ENCODE results near the gene RFTN1.

Gene RFTN1

GRCh38 chr3:16464511-16465148, 48.9 kb downstream of the RFTN1 start:
- peak; percentile 76 for DNase-seq

GRCh38 chr3:16463914-16464313, 49.6 kb downstream of the RFTN1 start:
- DNase-seq, result no peak

- no peak for DNase-seq
These were observed 50.4 kb downstream of the RFTN1 start for GRCh38 chr3:16463119-16463518.

- no peak for DNase-seq
These were observed 50.8 kb downstream of the RFTN1 start for GRCh38 chr3:16462679-16463078.

GRCh38 chr3:16461463-16462245, 51.8 kb downstream of the RFTN1 start:
- DNase-seq, result no peak

GRCh38 chr3:16460886-16461285, 52.6 kb downstream of the RFTN1 start:
- no peak for DNase-seq

- no peak for DNase-seq
These were observed 53.2 kb downstream of the RFTN1 start for GRCh38 chr3:16460273-16460672.

- DNase-seq, result peak; percentile 51
These were observed 56.6 kb downstream of the RFTN1 start for GRCh38 chr3:16456784-16457415.

GRCh38 chr3:16455966-16456365, 57.5 kb downstream of the RFTN1 start:
- no peak for DNase-seq

GRCh38 chr3:16455001-16455400, 58.5 kb downstream of the RFTN1 start:
- DNase-seq, result no peak

- DNase-seq, result peak; percentile 66
These were observed 61.2 kb downstream of the RFTN1 start for GRCh38 chr3:16452261-16452660.

- no peak for DNase-seq
These were observed 64.1 kb downstream of the RFTN1 start for GRCh38 chr3:16449369-16449768.

- DNase-seq, result peak; percentile 99
These were observed 64.8 kb downstream of the RFTN1 start for GRCh38 chr3:16448639-16449070.

GRCh38 chr3:16447135-16447534, 66.4 kb downstream of the RFTN1 start:
- DNase-seq, result no peak

GRCh38 chr3:16444344-16444743, 69.2 kb downstream of the RFTN1 start:
- no peak for DNase-seq

GRCh38 chr3:16442730-16443129, 70.8 kb downstream of the RFTN1 start:
- no peak for DNase-seq

- peak; percentile 88 for DNase-seq
These were observed 72.1 kb downstream of the RFTN1 start for GRCh38 chr3:16441371-16441875.

GRCh38 chr3:16439848-16440708, 73.4 kb downstream of the RFTN1 start:
- DNase-seq, result no peak

- no peak for DNase-seq
These were observed 74.2 kb downstream of the RFTN1 start for GRCh38 chr3:16439163-16439847.

GRCh38 chr3:16437640-16438039, 75.9 kb downstream of the RFTN1 start:
- DNase-seq, result no peak

GRCh38 chr3:16433701-16434151, 79.8 kb downstream of the RFTN1 start:
- no peak for DNase-seq

- DNase-seq, result no peak
These were observed 80.8 kb downstream of the RFTN1 start for GRCh38 chr3:16432714-16433113.

All from fibroblast of skin of scalp (primary cell).